Upper lobe of left lung (tissue), 4 donors: ENCODE measurements around the gene AAMP.

Experiments
- CTCF ChIP-seq, 6 experiments: fragments of 450-650 bp in 4 of 6; fragments of 200-600 bp in 2 of 6; sonication (generic) in 2 of 6; IDR thresholded peaks; one replicate each; pipeline ENCODE4 v1.5.1; 2016 to 2019; ENCODE audit warnings: antibody characterized with exemption in 6 of 6
- POLR2A ChIP-seq, 4 donors: fragments of 450-650 bp; IDR thresholded peaks; one replicate each; pipeline ENCODE4 v1.5.1; 2016 to 2017; ENCODE audit warnings: antibody characterized with exemption in 4 of 4, mild to moderate bottlenecking in 2 of 4

GRCh38 chr2:218262631-218263586 lies 7.0 kb downstream of the AAMP start:
- no peak for TF ChIP-seq CTCF (IDR thresholded peaks at IDR 0.05)
- no peak for TF ChIP-seq POLR2A (IDR thresholded peaks at IDR 0.05)
